HCT116 (cell line): ENCODE data around the gene PCSK9. TPM values are rescaled to one million over a fixed set of nuclear protein-coding genes. Genes with fewer than 3 reads are reported as not detected.

Source experiments
- ATAC-seq: fragments of 200-7000 bp; cut with Tn5 transposase; 2 replicates; pipeline ENCODE4 v1.9.1; 2020; ENCODE audit warnings: mild to moderate bottlenecking, moderate library complexity
- BruUV-seq: library from RNA; stranded (reverse); fragments of 400-500 nt; replicated peaks from 2 replicates; lab custom pipeline; 2021; lab: Mats Ljungman, UMichigan
- CTCF ChIA-PET: fragments of 300-600 bp; sonication (Branson Sonifier 250); formaldehyde crosslinking; loops from one replicate; lab custom pipeline; 2021; ENCODE audit warnings: antibody characterized with exemption; lab: Charles Lee
- POLR2A ChIA-PET: fragments of 300-600, 350-600 bp; sonication (Branson Sonifier 250); formaldehyde crosslinking; loops from one replicate; lab custom pipeline; 2021; ENCODE audit warnings: antibody characterized with exemption; lab: Charles Lee
- RAD21 ChIA-PET, 2 experiments: fragments of 300-600 bp; sonication (Branson Sonifier 250); formaldehyde crosslinking; loops; one replicate each; lab custom pipeline; 2023; ENCODE audit warnings: low total read pairs in 2 of 2; ENCODE audit not compliant: uncharacterized antibody in 2 of 2, unreplicated experiment in 2 of 2, low non-redundant PET in 1 of 2; lab: Charles Lee
- DNase-seq: peaks from one replicate; pipeline ENCODE4 v3.0.0-alpha.2; 2010; ENCODE audit warnings: low read depth, low spot score
- H2AFZ ChIP-seq: fragments of 200-600 bp; shearing (Covaris generic), sonication (generic); 2 replicates; pipeline ENCODE4 v1.6.1; 2017; ENCODE audit warnings: low read depth, mixed run types, mixed read lengths, antibody characterized with exemption, low read length; ENCODE audit not compliant: poor library complexity, severe bottlenecking
- H3K27ac ChIP-seq: 2 replicates; pipeline ENCODE4 v1.5.1; 2012; ENCODE audit warnings: low read depth, low read length
- H3K27me3 ChIP-seq: fragments of 200-600 bp; sonication (generic); 2 replicates; pipeline ENCODE4 v1.6.1; 2016; ENCODE audit warnings: mixed run types, low read length, mixed read lengths; ENCODE audit not compliant: insufficient read depth
- H3K36me3 ChIP-seq, 2 experiments: fragments of 200-500 bp in 1 of 2; fragments of 200-600 bp in 1 of 2; sonication (Bioruptor generic) in 1 of 2; sonication (generic) in 1 of 2; 2 replicates each; pipeline versions ENCODE4 v1.5.1 to v1.6.1; 2014 to 2016; ENCODE audit warnings: low read length in 2 of 2, inconsistent platforms in 1 of 2, mixed read lengths in 1 of 2, mixed run types in 1 of 2; ENCODE audit not compliant: insufficient read depth in 2 of 2, control insufficient read depth in 1 of 2
- H3K4me1 ChIP-seq, 2 experiments: fragments of 200-600 bp in 1 of 2; sonication (generic) in 1 of 2; 2 replicates each; pipeline versions ENCODE4 v1.5.1 to v1.6.1; 2012 to 2017; ENCODE audit warnings: low read length in 2 of 2, inconsistent platforms in 1 of 2, mild to moderate bottlenecking in 1 of 2, mixed read lengths in 1 of 2, mixed run types in 1 of 2, moderate library complexity in 1 of 2; ENCODE audit not compliant: insufficient read depth in 2 of 2, control insufficient read depth in 1 of 2
- H3K4me2 ChIP-seq: fragments of 200-600 bp; sonication (generic); 2 replicates; pipeline ENCODE4 v1.6.1; 2017; ENCODE audit warnings: mixed run types, low read length, mixed read lengths
- H3K4me3 ChIP-seq, 2 experiments: fragments of 200-600 bp in 1 of 2; sonication (generic) in 1 of 2; replicated peaks in 1 of 2; 2 replicates each; pipeline ENCODE4 v1.5.1; 2011 to 2016; ENCODE audit warnings: low read length in 2 of 2, control low read depth in 1 of 2, low read depth in 1 of 2, mild to moderate bottlenecking in 1 of 2, mixed read lengths in 1 of 2, mixed run types in 1 of 2
- H3K79me2 ChIP-seq: fragments of 200-600 bp; sonication (generic); 2 replicates; pipeline ENCODE4 v1.6.1; 2017; ENCODE audit warnings: mild to moderate bottlenecking, mixed run types, low read length, moderate library complexity, mixed read lengths; ENCODE audit not compliant: insufficient read depth
- H3K9ac ChIP-seq: fragments of 200-600 bp; sonication (generic); 2 replicates; pipeline ENCODE4 v1.6.1; 2016; ENCODE audit warnings: low read length, mixed read lengths
- H3K9me2 ChIP-seq: fragments of 200-600 bp; sonication (generic), shearing (Covaris generic); 2 replicates; pipeline ENCODE4 v1.6.1; 2017; ENCODE audit warnings: mixed run types, mild to moderate bottlenecking, moderate library complexity; ENCODE audit not compliant: insufficient read depth
- H3K9me3 ChIP-seq, 2 experiments: fragments of 200-500 bp in 1 of 2; fragments of 200-600 bp in 1 of 2; sonication (Bioruptor generic) in 1 of 2; sonication (generic) in 1 of 2; 2 replicates each; pipeline ENCODE4 v1.6.1; 2014 to 2017; ENCODE audit warnings: low read length in 2 of 2, mixed read lengths in 2 of 2, inconsistent platforms in 1 of 2, low read depth in 1 of 2, mild to moderate bottlenecking in 1 of 2, mixed run types in 1 of 2, moderate library complexity in 1 of 2; ENCODE audit not compliant: control insufficient read depth in 1 of 2, insufficient read depth in 1 of 2
- H4K20me1 ChIP-seq: fragments of 200-600 bp; sonication (generic), shearing (Covaris generic); 2 replicates; pipeline ENCODE4 v1.6.1; 2017; ENCODE audit warnings: mixed run types, mild to moderate bottlenecking, moderate library complexity; ENCODE audit not compliant: insufficient read depth
- CBX3 ChIP-seq: IDR thresholded peaks from 2 replicates; pipeline ENCODE4 v1.6.1; 2012; ENCODE audit warnings: low read depth
- EGR1 ChIP-seq: IDR thresholded peaks from 2 replicates; pipeline ENCODE4 v1.6.1; 2012; ENCODE audit warnings: low read depth
- ELF1 ChIP-seq: IDR thresholded peaks from 2 replicates; pipeline ENCODE4 v1.6.1; 2012; ENCODE audit warnings: low read depth, borderline replicate concordance
- JUND ChIP-seq: IDR thresholded peaks from 2 replicates; pipeline ENCODE4 v1.6.1; 2012
- POLR2A ChIP-seq: IDR thresholded peaks from 2 replicates; pipeline ENCODE4 v1.7.0; 2011; ENCODE audit warnings: borderline replicate concordance; ENCODE audit not compliant: insufficient read depth, insufficient read length; ENCODE audit errors: extremely low read depth
- POLR2AphosphoS5 ChIP-seq: IDR thresholded peaks from 2 replicates; pipeline ENCODE4 v1.6.1; 2011; ENCODE audit warnings: mild to moderate bottlenecking, low read depth, low read length, moderate library complexity
- SIN3A ChIP-seq: IDR thresholded peaks from 2 replicates; pipeline ENCODE4 v1.6.1; 2012; ENCODE audit warnings: low read depth
- SRF ChIP-seq: IDR thresholded peaks from 2 replicates; pipeline ENCODE4 v1.6.1; 2012; ENCODE audit warnings: low read depth
- intact Hi-C: fragments of 100-400 bp; cut with micrococcal nuclease; formaldehyde crosslinking; loops from 2 replicates; pipeline ENCODE4 v1.10.0; 2022
- total RNA-seq: library from RNA; stranded (reverse); gene quantifications from one replicate; pipeline ENCODE4 v1.2.1, GENCODE V29; 2021; ENCODE audit not compliant: unreplicated experiment
- TF ChIP-seq, protein P1 (sequence below): IDR thresholded peaks from 2 replicates; pipeline ENCODE4 v1.6.1; 2012
- TF ChIP-seq, protein P2 (sequence below), 3 experiments: fragments of 200-600 bp in 1 of 3; sonication (generic) in 1 of 3; IDR thresholded peaks in 2 of 3; conservative IDR thresholded peaks in 1 of 3; 2 replicates each; pipeline ENCODE4 v1.5.1; 2012 to 2017; ENCODE audit warnings: low read depth in 2 of 3, low read length in 2 of 3, antibody characterized with exemption in 1 of 3, borderline replicate concordance in 1 of 3, control low read depth in 1 of 3, mild to moderate bottlenecking in 1 of 3, mixed read lengths in 1 of 3, mixed run types in 1 of 3, moderate library complexity in 1 of 3; ENCODE audit not compliant: insufficient read depth in 1 of 3

Gene PCSK9
- total RNA-seq, 1 experiment from 2014 or later: 39.6 TPM

DNA sequence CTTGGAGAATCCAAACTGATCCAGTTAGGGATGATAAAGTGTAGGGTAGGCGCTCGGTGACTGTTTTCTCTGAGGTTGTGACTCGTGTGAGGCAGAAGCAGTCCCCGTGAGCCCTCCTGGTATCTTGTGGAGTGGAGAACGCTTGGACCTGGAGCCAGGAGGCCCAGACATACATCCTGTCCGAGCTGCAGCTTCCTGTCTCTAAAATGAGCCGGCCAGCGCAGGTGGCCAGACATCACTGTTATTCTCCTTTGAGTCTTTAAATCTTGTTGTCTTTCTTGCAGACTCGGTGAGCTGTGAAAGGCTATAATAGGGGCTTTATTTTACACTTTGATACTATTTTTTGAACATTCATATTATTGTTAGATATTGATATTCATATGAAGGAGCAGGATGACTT lies 12.3 kb downstream of the PCSK9 start:
- no peak overlapping the region for H3K4me3 ChIP-seq
- H3K9ac ChIP-seq: no peak overlapping the region
- no peaks in the 10 kb centered on the region for H3K27me3 ChIP-seq
- 0 out of 4 replicates have a peak, but pooled peaks cover 0 to 3% of the 10 kb centered on the region in 2 experiments for H3K36me3 ChIP-seq
- no peaks in the 10 kb centered on the region for H4K20me1 ChIP-seq
- H3K9me3 ChIP-seq: no peaks in the 10 kb centered on the region
- BruUV-seq: no TSS peak
- CTCF ChIA-PET: no interaction called here
- TF ChIP-seq ELF1 (no peak), POLR2A (no peak), SRF (no peak), CBX3 (no peak), POLR2AphosphoS5 (no peak), SIN3A (no peak), EGR1 (no peak), JUND (no peak)
- TF ChIP-seq, protein P1, sequence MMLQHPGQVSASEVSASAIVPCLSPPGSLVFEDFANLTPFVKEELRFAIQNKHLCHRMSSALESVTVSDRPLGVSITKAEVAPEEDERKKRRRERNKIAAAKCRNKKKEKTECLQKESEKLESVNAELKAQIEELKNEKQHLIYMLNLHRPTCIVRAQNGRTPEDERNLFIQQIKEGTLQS: no peak
- TF ChIP-seq, protein P2, sequence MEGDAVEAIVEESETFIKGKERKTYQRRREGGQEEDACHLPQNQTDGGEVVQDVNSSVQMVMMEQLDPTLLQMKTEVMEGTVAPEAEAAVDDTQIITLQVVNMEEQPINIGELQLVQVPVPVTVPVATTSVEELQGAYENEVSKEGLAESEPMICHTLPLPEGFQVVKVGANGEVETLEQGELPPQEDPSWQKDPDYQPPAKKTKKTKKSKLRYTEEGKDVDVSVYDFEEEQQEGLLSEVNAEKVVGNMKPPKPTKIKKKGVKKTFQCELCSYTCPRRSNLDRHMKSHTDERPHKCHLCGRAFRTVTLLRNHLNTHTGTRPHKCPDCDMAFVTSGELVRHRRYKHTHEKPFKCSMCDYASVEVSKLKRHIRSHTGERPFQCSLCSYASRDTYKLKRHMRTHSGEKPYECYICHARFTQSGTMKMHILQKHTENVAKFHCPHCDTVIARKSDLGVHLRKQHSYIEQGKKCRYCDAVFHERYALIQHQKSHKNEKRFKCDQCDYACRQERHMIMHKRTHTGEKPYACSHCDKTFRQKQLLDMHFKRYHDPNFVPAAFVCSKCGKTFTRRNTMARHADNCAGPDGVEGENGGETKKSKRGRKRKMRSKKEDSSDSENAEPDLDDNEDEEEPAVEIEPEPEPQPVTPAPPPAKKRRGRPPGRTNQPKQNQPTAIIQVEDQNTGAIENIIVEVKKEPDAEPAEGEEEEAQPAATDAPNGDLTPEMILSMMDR (IDR thresholded peaks at IDR 0.05 in 2 of 3, conservative IDR thresholded peaks at IDR 0.05 in 1 of 3; ENCODE audit: borderline replicate concordance in 1 of 3, insufficient read depth in 1 of 3, low read depth in 2 of 3, low read length in 2 of 3): no peak
- TF ChIP-seq, all 23 proteins: peak for 0
- no peak overlapping the region for H2AFZ ChIP-seq
- no peak overlapping the region for H3K27ac ChIP-seq
- no peaks in the 10 kb centered on the region for H3K4me1 ChIP-seq
- POLR2A ChIA-PET: no interaction called here
- RAD21 ChIA-PET: no interaction called here
- intact Hi-C loops: no loop called here
- H3K9me2 ChIP-seq: no peaks in the 10 kb centered on the region
- DNase-seq (no peak), ATAC-seq (no peak)
- no peaks in the 10 kb centered on the region for H3K79me2 ChIP-seq
- H3K4me2 ChIP-seq: no peak overlapping the region
